IMR-90 (cell line): Measurements from ENCODE around the gene MCM3AP.

Experiments used
- BHLHE40 ChIP-seq: fragments of 150-350 bp; IDR thresholded peaks from 2 replicates; pipeline ENCODE4 v1.6.1; 2016; ENCODE audit warnings: mild to moderate bottlenecking, low read depth, low read length
- CEBPB ChIP-seq: IDR thresholded peaks from 2 replicates; pipeline ENCODE4 v1.6.1; 2012; ENCODE audit warnings: low read depth, low read length, improper control_type of control experiment
- CHD1 ChIP-seq: IDR thresholded peaks from 2 replicates; pipeline ENCODE4 v1.6.1; 2012; ENCODE audit warnings: low read depth, low read length, improper control_type of control experiment
- CTCF ChIP-seq: conservative IDR thresholded peaks from 2 replicates; pipeline ENCODE4 v1.5.1; 2012; ENCODE audit warnings: mild to moderate bottlenecking, low read depth, low read length, improper control_type of control experiment
- MAZ ChIP-seq: IDR thresholded peaks from 2 replicates; pipeline ENCODE4 v1.6.1; 2012; ENCODE audit warnings: low read depth, mild to moderate bottlenecking, low read length, improper control_type of control experiment, moderate library complexity, borderline replicate concordance
- MXI1 ChIP-seq: IDR thresholded peaks from 2 replicates; pipeline ENCODE4 v1.6.1; 2012; ENCODE audit warnings: low read depth, mild to moderate bottlenecking, low read length, moderate library complexity, borderline replicate concordance
- POLR2A ChIP-seq: IDR thresholded peaks from 2 replicates; pipeline ENCODE4 v1.6.1; 2012; ENCODE audit warnings: mild to moderate bottlenecking, low read depth, low read length
- RAD21 ChIP-seq: IDR thresholded peaks from 2 replicates; pipeline ENCODE4 v1.6.1; 2012; ENCODE audit warnings: low read length, improper control_type of control experiment
- RCOR1 ChIP-seq: IDR thresholded peaks from 2 replicates; pipeline ENCODE4 v1.6.1; 2012; ENCODE audit warnings: mild to moderate bottlenecking, low read length, improper control_type of control experiment; ENCODE audit not compliant: insufficient replicate concordance
- SMC3 ChIP-seq: fragments of 150-350 bp; IDR thresholded peaks from 2 replicates; pipeline ENCODE4 v1.6.1; 2016; ENCODE audit warnings: low read depth, mild to moderate bottlenecking, antibody characterized with exemption, low read length, moderate library complexity
- USF2 ChIP-seq: fragments of 150-350 bp; IDR thresholded peaks from 2 replicates; pipeline ENCODE4 v1.6.1; 2017; ENCODE audit warnings: mild to moderate bottlenecking, antibody characterized with exemption, low read length, low read depth
- TF ChIP-seq, protein P1 (sequence below): fragments of 150-350 bp; IDR thresholded peaks from 2 replicates; pipeline ENCODE4 v1.6.1; 2016; ENCODE audit warnings: low read depth, mild to moderate bottlenecking, low read length, moderate library complexity, borderline replicate concordance

DNA sequence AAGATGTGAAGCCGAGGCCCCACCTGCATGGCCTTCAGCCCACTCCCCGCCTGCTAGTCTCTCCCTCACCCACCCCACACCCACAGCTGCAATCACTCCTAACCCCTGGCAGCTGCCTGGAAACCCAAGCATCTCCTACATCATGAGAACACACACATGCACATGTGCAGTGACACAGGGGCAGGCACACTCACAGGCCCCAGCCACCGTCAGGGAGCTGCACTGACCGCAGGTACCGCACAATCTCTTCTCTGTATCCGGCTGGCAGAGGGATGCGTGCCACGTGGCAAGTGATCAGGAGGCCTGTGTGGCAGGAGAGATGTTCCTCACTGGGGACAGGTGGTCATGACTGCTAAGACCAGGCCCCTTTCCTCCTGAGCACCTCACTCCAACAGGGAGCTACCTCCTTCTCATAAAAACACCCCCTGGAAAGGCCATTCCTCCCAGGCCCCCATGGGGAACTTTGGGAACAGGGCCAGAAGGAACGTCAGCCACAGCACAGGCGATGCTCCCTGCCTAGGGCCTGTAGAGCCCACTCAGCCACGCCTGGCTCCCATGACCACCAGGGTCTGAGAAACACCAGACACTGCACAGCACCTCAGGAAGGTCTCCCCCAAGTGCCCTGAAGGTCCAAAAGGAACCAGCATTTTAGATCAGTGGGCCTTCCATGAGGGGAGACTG, 62.8 kb downstream of the MCM3AP start:
- no peak for TF ChIP-seq CTCF
- TF ChIP-seq SMC3: no peak
- no peak for TF ChIP-seq RAD21
- TF ChIP-seq POLR2A: no peak
- TF ChIP-seq CEBPB: no peak
- no peak for TF ChIP-seq BHLHE40
- TF ChIP-seq MAZ: no peak
- TF ChIP-seq, protein P1, sequence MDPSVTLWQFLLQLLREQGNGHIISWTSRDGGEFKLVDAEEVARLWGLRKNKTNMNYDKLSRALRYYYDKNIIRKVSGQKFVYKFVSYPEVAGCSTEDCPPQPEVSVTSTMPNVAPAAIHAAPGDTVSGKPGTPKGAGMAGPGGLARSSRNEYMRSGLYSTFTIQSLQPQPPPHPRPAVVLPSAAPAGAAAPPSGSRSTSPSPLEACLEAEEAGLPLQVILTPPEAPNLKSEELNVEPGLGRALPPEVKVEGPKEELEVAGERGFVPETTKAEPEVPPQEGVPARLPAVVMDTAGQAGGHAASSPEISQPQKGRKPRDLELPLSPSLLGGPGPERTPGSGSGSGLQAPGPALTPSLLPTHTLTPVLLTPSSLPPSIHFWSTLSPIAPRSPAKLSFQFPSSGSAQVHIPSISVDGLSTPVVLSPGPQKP: no peak
- no peak for TF ChIP-seq RCOR1
- no peak for TF ChIP-seq CHD1
- no peak for TF ChIP-seq USF2
- no peak for TF ChIP-seq MXI1
